Measurements from ENCODE around the gene TMEM53. TPM values are rescaled to one million over a fixed set of nuclear protein-coding genes. Genes with fewer than 3 reads are reported as not detected.

The TMEM53 gene
- total RNA-seq, 1 experiment from 2014 or later, result 6.2 TPM

DNA sequence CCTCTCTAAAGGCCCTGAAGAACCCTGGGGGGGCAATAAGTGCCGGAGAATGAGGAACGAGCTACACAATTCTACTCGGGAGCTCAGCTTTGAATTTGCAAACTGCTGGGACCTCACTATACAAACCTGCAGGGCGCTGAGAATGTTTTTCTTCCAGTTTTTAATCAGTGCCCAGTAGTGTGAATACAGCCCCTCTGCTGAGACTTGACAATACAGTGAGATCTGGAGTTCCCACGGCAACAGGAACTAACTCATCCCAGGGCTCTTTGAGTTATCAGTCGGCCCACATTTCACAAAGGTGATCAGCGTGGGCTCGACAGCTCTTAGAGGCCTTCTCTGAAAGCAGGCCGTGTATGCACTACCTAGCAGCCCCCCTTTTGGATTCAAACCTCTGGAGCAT lies 41.7 kb downstream of the TMEM53 start:
- peak overlapping the region; percentile 98 for H3K27ac Mint-ChIP-seq
- no CpG with 5 or more reads among the region's 9 CpGs for WGBS (ENCODE audit: extremely low coverage, insufficient read length, low lambda C conversion rate)

More for the DNA sequence above, 41.7 kb downstream of the TMEM53 start:
- Histone ChIP-seq H3K79me2 (ENCODE audit: insufficient read depth, low read length) (no peaks in the 10 kb centered on the region), H2BK5ac (ENCODE audit: insufficient read length, low read length) (no peak overlapping the region), H3K18ac (ENCODE audit: insufficient read length, low read depth, low read length) (peak overlapping the region; percentile 30), H3K56ac (ENCODE audit: insufficient read length, low read depth, low read length) (no peak overlapping the region), H3K4ac (ENCODE audit: low read depth, low read length) (no peak overlapping the region), H2BK15ac (ENCODE audit: low read depth, low read length) (no peak overlapping the region), H3K79me1 (ENCODE audit: insufficient read depth, low read depth, low read length, poor library complexity, severe bottlenecking) (peaks cover 4% of the 10 kb centered on the region), H2BK12ac (ENCODE audit: insufficient read length, low read depth, low read length) (no peak overlapping the region), H4K8ac (replicated peaks; ENCODE audit: insufficient read length, low read depth, low read length) (no peak overlapping the region), H3T11ph (ENCODE audit: low read length) (no peak overlapping the region), H3K9ac (ENCODE audit: extremely low read depth, insufficient read length, low read length) (peak overlapping the region; percentile 81), H3K27ac (ENCODE audit: insufficient read length, low read depth, low read length) (no peak overlapping the region), H4K91ac (ENCODE audit: insufficient read length, low read depth, low read length) (no peak overlapping the region), H2AK5ac (ENCODE audit: insufficient read length, low read length) (no peak overlapping the region), H2BK20ac (ENCODE audit: low read depth, low read length, poor library complexity, severe bottlenecking) (no peak overlapping the region), H4K20me1 (ENCODE audit: control insufficient read depth, insufficient read depth, insufficient read length) (no peaks in the 10 kb centered on the region), H3K23me2 (ENCODE audit: insufficient read length, low read depth, low read length, poor library complexity, severe bottlenecking) (peaks cover 11% of the 10 kb centered on the region), H3K9me3 (ENCODE audit: control insufficient read depth, low read depth, low read length) (no peaks in the 10 kb centered on the region), H3K4me2 (ENCODE audit: insufficient read depth, insufficient read length, low read length) (peak overlapping the region; percentile 84), H2BK120ac (ENCODE audit: low read depth, low read length, poor library complexity, severe bottlenecking) (no peak overlapping the region), H3K4me1 (ENCODE audit: insufficient read depth, low read length) (peaks cover 3% of the 10 kb centered on the region; the same call in 1 of the 2 replicates), H3K27me3 (ENCODE audit: insufficient read depth, low read length) (no peaks in the 10 kb centered on the region), H3K14ac (ENCODE audit: insufficient read depth, low read length) (peak overlapping the region; percentile 58; the same call in 1 of the 2 replicates), H4K5ac (ENCODE audit: insufficient read length, low read depth, low read length) (no peak overlapping the region), H2AFZ (ENCODE audit: low read length) (no peak overlapping the region), H3K23ac (ENCODE audit: insufficient read length, low read depth, low read length) (no peak overlapping the region)
- no peaks in the 10 kb centered on the region for H3K9me3 Mint-ChIP-seq
- H3K4me3 Mint-ChIP-seq, result peak overlapping the region; percentile 87 to 90
- peaks cover 26 to 46% (median 46%) of the 10 kb centered on the region in 3 experiments for H3K36me3 Mint-ChIP-seq (ENCODE audit: insufficient read depth in 1 of 3, low read depth in 3 of 3)
- H3K27me3 Mint-ChIP-seq (ENCODE audit: low read depth), result peaks cover 3% of the 10 kb centered on the region; the same call in 1 of the 2 replicates
- no peak for TF ChIP-seq CTCF (conservative IDR thresholded peaks at IDR 0.05)
- DNase-seq, result no peak
- peaks cover 19 to 21% of the 10 kb centered on the region in 2 experiments for H3K4me1 Mint-ChIP-seq
